Activated CD4-positive, alpha-beta T cell treated with anti-CD3 and anti-CD28 coated beads, Interleukin-2, amount 50 U/mL, for 4 hours (primary cell): ENCODE measurements around the gene FCHO1.
A peak's percentile ranks its signal among the peaks of the same experiment; 100 is the strongest.

Experiments used
- DNase-seq, 2 experiments: peaks; one replicate each; pipeline ENCODE4 v3.0.0-alpha.2; 2020

FCHO1 gene, protein sequence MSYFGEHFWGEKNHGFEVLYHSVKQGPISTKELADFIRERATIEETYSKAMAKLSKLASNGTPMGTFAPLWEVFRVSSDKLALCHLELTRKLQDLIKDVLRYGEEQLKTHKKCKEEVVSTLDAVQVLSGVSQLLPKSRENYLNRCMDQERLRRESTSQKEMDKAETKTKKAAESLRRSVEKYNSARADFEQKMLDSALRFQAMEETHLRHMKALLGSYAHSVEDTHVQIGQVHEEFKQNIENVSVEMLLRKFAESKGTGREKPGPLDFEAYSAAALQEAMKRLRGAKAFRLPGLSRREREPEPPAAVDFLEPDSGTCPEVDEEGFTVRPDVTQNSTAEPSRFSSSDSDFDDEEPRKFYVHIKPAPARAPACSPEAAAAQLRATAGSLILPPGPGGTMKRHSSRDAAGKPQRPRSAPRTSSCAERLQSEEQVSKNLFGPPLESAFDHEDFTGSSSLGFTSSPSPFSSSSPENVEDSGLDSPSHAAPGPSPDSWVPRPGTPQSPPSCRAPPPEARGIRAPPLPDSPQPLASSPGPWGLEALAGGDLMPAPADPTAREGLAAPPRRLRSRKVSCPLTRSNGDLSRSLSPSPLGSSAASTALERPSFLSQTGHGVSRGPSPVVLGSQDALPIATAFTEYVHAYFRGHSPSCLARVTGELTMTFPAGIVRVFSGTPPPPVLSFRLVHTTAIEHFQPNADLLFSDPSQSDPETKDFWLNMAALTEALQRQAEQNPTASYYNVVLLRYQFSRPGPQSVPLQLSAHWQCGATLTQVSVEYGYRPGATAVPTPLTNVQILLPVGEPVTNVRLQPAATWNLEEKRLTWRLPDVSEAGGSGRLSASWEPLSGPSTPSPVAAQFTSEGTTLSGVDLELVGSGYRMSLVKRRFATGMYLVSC

DNA sequence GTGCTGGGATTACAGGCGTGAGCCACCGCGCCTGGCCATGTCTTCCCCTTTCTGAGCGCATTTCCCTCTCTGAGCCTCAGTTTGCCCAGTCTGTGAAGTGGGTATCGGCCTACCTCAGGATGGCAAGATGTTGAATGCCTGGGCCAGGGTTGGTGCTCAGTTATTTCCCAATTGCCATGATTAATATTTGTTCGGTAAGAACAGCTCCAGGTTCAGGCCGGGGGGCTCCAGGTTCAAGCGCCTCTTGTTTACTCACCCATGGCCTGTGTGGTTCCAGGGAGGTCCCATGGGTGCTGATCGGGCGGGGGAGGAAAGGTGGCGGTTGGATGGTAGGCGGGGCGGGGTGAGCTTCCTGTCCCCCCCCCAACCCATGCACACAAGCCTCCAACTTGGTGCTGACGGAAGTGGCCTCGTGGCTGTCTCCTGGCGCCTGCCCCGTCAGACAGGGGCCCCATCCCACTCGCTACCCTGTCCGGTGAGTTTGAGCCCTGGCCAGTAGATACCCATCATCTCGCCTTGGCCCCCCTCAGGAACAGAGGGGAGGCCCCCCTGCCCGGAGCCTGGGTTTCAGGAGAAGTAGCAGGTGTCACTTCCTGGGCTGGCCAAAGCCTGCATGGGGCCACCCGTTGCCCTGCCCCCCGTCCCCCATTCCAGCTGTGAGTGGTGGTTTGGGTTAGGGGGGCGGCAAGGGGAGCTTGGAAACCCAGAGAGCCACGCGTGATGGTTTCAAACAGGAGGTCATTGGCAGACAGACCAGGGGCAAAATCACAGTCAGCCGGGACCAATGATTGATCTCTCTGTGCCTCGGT, at the start of gene FCHO1:
TSS of gene FCHO1 (plus strand) at position 375 of the 809 bp plus-strand sequence. CDS start 3,688 bp downstream, outside the sequence.
- peak; percentile 86 to 87 for DNase-seq

DNA sequence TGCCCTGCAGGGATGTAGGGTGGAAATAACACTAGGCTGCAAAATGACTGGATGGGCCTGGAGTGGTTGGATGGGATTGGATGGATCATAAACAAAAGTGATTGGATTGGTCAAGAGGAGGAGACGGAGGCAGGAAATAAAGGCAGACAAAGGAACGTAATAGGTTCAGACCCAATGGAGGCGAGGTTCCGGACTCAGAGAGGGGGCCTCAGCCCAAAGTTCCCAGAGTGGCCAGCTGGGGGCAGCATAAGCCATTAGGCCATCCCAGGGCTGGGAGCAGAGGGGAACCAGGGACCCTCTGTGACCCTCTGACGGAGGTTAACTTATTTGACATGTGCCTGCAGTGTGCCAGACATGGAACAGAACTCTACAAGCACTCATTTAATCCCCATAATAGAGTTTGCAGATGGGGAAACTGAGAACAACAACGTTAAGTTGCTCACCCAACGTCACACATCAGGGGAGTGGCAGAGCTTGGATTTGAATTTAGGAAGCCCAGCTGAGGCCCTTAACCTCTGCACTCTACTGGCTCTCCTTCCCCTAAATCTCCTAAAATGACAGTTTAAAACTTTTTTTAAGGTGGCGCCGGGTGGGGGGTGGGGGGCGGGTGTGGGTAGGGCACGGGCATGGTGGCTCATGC, 47.3 kb upstream of the FCHO1 start:
- DNase-seq = peak; percentile 61 to 70

DNA sequence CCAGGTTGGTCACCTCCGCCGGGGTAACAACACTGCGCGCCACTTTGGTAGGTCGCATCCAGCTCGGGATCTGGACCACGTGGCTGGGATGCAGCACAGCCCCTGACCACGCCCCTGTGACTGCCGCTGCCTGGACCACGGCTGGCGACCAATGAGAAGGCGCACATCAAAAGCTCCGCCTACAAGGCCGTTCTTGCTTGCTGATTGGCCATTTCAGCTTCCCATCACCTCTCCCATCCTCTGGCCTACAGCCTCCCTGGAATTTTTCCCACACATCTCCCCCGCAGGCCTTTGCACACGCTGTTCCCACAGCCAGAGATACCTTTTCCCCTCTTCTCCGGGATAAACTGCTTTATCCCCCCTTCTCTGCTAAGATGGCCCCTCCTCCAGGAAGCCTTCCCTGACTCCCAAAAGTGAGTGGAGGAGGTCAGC, 44.5 kb upstream of the FCHO1 start:
- DNase-seq = no peak

- no peak for DNase-seq
Measured at GRCh38 chr19:17711851-17712250, 39.4 kb upstream of the FCHO1 start.

DNA sequence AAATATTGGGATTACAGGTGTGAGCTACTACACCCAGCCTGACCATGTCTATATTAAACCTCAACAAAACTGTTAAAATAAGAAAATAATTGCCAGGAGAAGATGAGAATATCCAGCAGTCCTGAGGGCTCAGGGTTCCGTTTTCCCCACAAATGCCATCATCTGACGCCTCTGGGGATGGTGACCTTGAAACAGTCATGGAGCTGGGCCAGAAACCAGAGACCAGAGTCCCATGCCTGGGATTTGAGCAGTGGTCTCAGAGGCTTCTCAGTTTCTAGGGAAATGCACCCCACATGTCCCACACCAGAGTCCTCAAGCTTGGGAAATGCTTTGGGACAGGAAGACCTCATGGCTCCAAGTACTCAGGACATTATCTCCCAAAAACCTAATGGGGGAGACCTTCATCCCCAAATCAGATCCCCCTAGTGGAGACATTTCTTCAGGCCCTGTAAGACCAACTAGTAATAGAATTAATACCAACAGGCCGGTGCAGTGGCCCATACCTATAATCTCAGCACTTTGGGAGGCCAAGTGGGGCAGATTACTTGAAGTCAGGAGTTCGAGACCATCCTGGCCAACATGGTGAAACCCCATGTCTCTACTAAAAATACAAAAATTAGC, 34.9 kb upstream of the FCHO1 start:
- no peak for DNase-seq

- DNase-seq = no peak
Measured at GRCh38 chr19:17718550-17718946, 32.7 kb upstream of the FCHO1 start.

DNA sequence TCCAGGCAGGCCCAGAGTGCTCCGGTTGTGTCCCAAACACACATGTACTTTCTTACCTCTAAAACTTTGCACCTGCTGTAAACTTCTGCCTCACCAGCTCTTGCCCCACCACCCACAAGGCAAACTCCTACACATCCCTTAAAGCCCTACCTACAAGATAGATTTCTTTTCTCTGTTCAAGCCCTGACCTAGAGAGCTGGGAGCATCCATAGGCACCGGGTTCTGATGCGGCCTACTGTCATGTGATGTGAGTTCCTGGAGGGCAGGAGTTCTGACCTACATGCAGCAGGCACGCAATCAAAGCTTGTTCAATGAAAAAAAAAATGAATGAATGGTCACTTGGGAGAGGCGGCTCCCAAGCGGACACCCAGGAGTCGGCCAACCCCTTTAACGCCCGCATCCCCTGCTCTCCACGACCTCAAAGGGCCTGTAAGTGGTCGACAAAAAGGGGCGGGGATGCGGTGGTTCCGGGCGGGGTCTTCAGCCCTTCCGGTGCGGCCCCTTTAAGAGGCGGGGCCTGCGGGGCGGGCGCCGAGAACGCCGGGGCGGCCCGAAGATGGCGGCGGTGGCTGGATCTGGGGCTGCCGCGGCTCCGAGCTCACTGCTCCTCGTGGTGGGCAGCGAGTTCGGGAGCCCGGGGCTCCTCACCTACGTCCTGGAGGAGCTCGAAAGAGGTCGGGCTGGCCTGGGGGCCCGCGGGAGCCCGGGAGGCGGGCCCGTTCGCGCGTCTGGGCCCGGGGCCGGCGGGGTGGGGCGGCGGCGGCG, 32.1 kb upstream of the FCHO1 start, which contains the start of gene MAP1S:
TSS of gene MAP1S (plus strand) at position 534 of the 765 bp plus-strand sequence. CDS start at position 557, 23 bp downstream.
- DNase-seq = peak; percentile 42 to 47

GRCh38 chr19:17719730-17720400, 31.4 kb upstream of the FCHO1 start:
- peak; percentile 61 to 68 for DNase-seq

DNA sequence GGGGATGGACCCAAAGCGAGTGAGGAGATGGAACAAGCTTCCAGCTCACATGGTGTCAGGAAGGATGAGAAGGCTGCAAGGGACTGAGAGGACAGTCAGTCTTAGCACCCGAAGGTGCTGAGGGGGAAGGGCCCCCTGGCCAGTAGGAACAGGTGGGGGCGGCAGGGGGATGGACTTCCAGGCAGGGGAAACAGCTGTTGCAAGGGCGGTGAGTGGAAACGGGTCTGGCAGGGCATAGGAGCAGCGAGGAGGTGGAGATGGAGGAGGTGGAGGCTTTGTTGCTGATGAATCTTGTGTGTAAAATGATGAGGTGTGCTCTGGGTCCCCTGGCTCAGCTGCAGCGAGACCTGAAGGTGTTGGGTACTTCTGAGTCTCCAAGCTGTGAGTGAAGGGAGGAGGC, 30.8 kb upstream of the FCHO1 start:
- no peak for DNase-seq

- DNase-seq = no peak
Measured at GRCh38 chr19:17721111-17721628, 30.1 kb upstream of the FCHO1 start.

DNA sequence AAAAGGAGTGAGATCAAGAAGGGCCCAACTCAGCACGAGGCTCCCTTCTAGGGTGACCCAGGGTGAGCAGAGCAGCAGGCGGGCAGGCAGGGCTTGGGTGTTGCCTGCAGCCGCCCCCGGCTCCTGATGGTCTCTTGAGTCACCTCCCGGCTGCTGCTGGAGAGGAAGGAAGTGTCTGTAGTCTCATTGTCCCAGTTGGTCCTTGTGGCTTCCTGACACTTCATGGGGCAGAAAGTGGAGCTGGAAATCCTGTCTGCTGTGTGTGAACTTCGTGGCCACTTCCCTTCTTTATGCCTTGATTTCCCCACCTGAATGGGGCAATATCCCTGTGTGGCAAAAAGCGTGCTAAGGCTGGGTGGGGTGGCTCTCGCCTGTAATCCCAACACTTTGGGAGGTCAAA, 29.5 kb upstream of the FCHO1 start:
- no peak for DNase-seq

- DNase-seq = no peak
Measured at GRCh38 chr19:17722655-17723240, 28.5 kb upstream of the FCHO1 start.

GRCh38 chr19:17724655-17725054, 26.6 kb upstream of the FCHO1 start:
- no peak for DNase-seq

- DNase-seq = no peak
Measured at GRCh38 chr19:17725422-17726078, 25.7 kb upstream of the FCHO1 start.

GRCh38 chr19:17726136-17726741, 25.0 kb upstream of the FCHO1 start:
- DNase-seq = no peak

DNA sequence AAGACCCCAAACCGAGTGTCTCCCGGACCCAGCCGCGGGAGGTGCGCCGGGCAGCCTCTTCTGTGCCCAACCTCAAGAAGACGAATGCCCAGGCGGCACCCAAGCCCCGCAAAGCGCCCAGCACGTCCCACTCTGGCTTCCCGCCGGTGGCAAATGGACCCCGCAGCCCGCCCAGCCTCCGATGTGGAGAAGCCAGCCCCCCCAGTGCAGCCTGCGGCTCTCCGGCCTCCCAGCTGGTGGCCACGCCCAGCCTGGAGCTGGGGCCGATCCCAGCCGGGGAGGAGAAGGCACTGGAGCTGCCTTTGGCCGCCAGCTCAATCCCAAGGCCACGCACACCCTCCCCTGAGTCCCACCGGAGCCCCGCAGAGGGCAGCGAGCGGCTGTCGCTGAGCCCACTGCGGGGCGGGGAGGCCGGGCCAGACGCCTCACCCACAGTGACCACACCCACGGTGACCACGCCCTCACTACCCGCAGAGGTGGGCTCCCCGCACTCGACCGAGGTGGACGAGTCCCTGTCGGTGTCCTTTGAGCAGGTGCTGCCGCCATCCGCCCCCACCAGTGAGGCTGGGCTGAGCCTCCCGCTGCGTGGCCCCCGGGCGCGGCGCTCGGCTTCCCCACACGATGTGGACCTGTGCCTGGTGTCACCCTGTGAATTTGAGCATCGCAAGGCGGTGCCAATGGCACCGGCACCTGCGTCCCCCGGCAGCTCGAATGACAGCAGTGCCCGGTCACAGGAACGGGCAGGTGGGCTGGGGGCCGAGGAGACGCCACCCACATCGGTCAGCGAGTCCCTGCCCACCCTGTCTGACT, 24.1 kb upstream of the FCHO1 start:
- no peak for DNase-seq

- no peak for DNase-seq
Measured at GRCh38 chr19:17727843-17728242, 23.4 kb upstream of the FCHO1 start.

- DNase-seq = no peak
Measured at GRCh38 chr19:17733127-17733526, 18.1 kb upstream of the FCHO1 start.
